Endothelial cell of umbilical vein (primary cell): Measurements from ENCODE around the gene SYT14. TPM values are rescaled to one million over a fixed set of nuclear protein-coding genes. Genes with fewer than 3 reads are reported as not detected.

Experiments used
- BruUV-seq: library from RNA; stranded (reverse); fragments of 400-500 nt; replicated peaks from 2 replicates; lab custom pipeline; 2021; lab: Mats Ljungman, UMichigan
- CTCF ChIA-PET: fragments of 300-600, 350-600 bp; sonication (Branson Sonifier 250); formaldehyde crosslinking; loops from one replicate; lab custom pipeline; 2021; ENCODE audit warnings: antibody characterized with exemption, inconsistent platforms; lab: Charles Lee
- POLR2A ChIA-PET: fragments of 300-600, 350-600 bp; sonication (Branson Sonifier 250); formaldehyde crosslinking; loops from one replicate; lab custom pipeline; 2021; ENCODE audit warnings: antibody characterized with exemption, inconsistent platforms; lab: Charles Lee
- DNase-seq: peaks from one replicate; pipeline ENCODE4 v3.0.0-alpha.2; 2011; ENCODE audit warnings: low read depth, low spot score
- FAIRE-seq: peaks from 2 replicates; lab custom pipeline; 2011; peaks lifted over from hg19 to GRCh38; lab: Jason Lieb, UNC
- H2AFZ ChIP-seq: 2 replicates; pipeline ENCODE4 v1.6.0; 2012; ENCODE audit warnings: low read depth, low read length, control low read depth, inconsistent platforms
- H3K27ac ChIP-seq: 2 replicates; pipeline ENCODE4 v1.5.1; 2011; ENCODE audit warnings: low read depth, mild to moderate bottlenecking, control low read depth, low read length, moderate library complexity; ENCODE audit not compliant: insufficient read depth
- H3K27me3 ChIP-seq, 2 experiments: 2 replicates each; pipeline versions ENCODE4 v1.6.0 to v1.6.1; 2011; ENCODE audit warnings: low read length in 2 of 2, mixed read lengths in 1 of 2; ENCODE audit not compliant: control insufficient read depth in 2 of 2, insufficient read depth in 2 of 2
- H3K36me3 ChIP-seq, 2 experiments: 2 replicates in 1 of 2; 3 replicates in 1 of 2; pipeline ENCODE4 v1.5.1; 2011; ENCODE audit warnings: low read length in 2 of 2, mild to moderate bottlenecking in 1 of 2, moderate library complexity in 1 of 2; ENCODE audit not compliant: control insufficient read depth in 2 of 2, insufficient read depth in 2 of 2; ENCODE audit errors: extremely low read depth in 1 of 2
- H3K4me1 ChIP-seq: 3 replicates; pipeline ENCODE4 v1.5.1; 2011; ENCODE audit warnings: mild to moderate bottlenecking, low read length; ENCODE audit not compliant: control insufficient read depth, insufficient read depth; ENCODE audit errors: extremely low read depth
- H3K4me2 ChIP-seq: 2 replicates; pipeline ENCODE4 v1.6.1; 2011; ENCODE audit warnings: low read length, control low read depth, mixed read lengths; ENCODE audit not compliant: insufficient read depth
- H3K4me3 ChIP-seq, 3 experiments: fragments of 200-600 bp in 1 of 3; sonication (generic), shearing (Covaris generic) in 1 of 3; replicated peaks in 1 of 3; 2 replicates each; pipeline ENCODE4 v1.5.1; 2011 to 2016; ENCODE audit warnings: control low read depth in 3 of 3, low read length in 3 of 3, mild to moderate bottlenecking in 2 of 3, inconsistent platforms in 1 of 3, low read depth in 1 of 3, moderate library complexity in 1 of 3; ENCODE audit not compliant: insufficient read depth in 1 of 3
- H3K79me2 ChIP-seq: 2 replicates; pipeline ENCODE4 v1.6.0; 2012; ENCODE audit warnings: low read length, inconsistent platforms; ENCODE audit not compliant: control insufficient read depth, insufficient read depth
- H3K9ac ChIP-seq: replicated peaks from 2 replicates; pipeline ENCODE3; 2011; ENCODE audit warnings: low read length, control low read depth; ENCODE audit not compliant: insufficient read depth; ENCODE audit errors: extremely low read depth
- H3K9me1 ChIP-seq: replicated peaks from 3 replicates; pipeline ENCODE4 v1.6.0; 2011; ENCODE audit warnings: mild to moderate bottlenecking, low read length; ENCODE audit not compliant: control insufficient read depth, insufficient read depth; ENCODE audit errors: extremely low read depth
- H3K9me3 ChIP-seq: replicated peaks from 2 replicates; pipeline ENCODE4 v1.5.1; 2012; ENCODE audit warnings: low read length, inconsistent platforms; ENCODE audit not compliant: control insufficient read depth, insufficient read depth
- H4K20me1 ChIP-seq: replicated peaks from 2 replicates; pipeline ENCODE3; 2011; ENCODE audit warnings: mild to moderate bottlenecking, low read length; ENCODE audit not compliant: control insufficient read depth, insufficient read depth; ENCODE audit errors: extremely low read depth
- CTCF ChIP-seq, 2 donors: IDR thresholded peaks; 1 replicate in 1 of 2; 2 replicates in 1 of 2; pipeline ENCODE4 v1.5.1; 2011; ENCODE audit warnings: low read length in 2 of 2, mild to moderate bottlenecking in 2 of 2, moderate library complexity in 2 of 2, control low read depth in 1 of 2, inconsistent platforms in 1 of 2, low read depth in 1 of 2; ENCODE audit not compliant: insufficient read depth in 1 of 2; ENCODE audit errors: extremely low read depth in 1 of 2
- EZH2 ChIP-seq: IDR thresholded peaks from 2 replicates; pipeline ENCODE4 v1.6.1; 2012; ENCODE audit warnings: borderline replicate concordance, low read depth, mild to moderate bottlenecking, moderate library complexity, low read length, inconsistent platforms; ENCODE audit not compliant: severe bottlenecking
- FOS ChIP-seq: IDR thresholded peaks from 2 replicates; pipeline ENCODE4 v1.6.1; 2011; ENCODE audit warnings: mild to moderate bottlenecking, low read length, moderate library complexity, borderline replicate concordance; ENCODE audit not compliant: insufficient read depth
- GATA2 ChIP-seq: IDR thresholded peaks from 2 replicates; pipeline ENCODE4 v1.7.0; 2011; ENCODE audit warnings: low read depth, mild to moderate bottlenecking, moderate library complexity, mixed read lengths, low read length; ENCODE audit not compliant: insufficient read length, insufficient read depth
- JUN ChIP-seq: IDR thresholded peaks from 2 replicates; pipeline ENCODE4 v1.6.1; 2011; ENCODE audit warnings: borderline replicate concordance, low read depth; ENCODE audit not compliant: insufficient read length, insufficient read depth
- MAX ChIP-seq: IDR thresholded peaks from 2 replicates; pipeline ENCODE4 v1.6.1; 2011; ENCODE audit not compliant: insufficient read depth, insufficient read length
- MYC ChIP-seq: IDR thresholded peaks from one replicate; pipeline ENCODE4 v1.6.1; 2011; ENCODE audit warnings: mild to moderate bottlenecking, low read depth, low read length
- POLR2A ChIP-seq: IDR thresholded peaks from 2 replicates; pipeline ENCODE4 v1.6.1; 2012; ENCODE audit warnings: low read depth, mild to moderate bottlenecking, control low read depth, low read length
- POLR2AphosphoS5 ChIP-seq: IDR thresholded peaks from 2 replicates; pipeline ENCODE4 v1.6.1; 2012; ENCODE audit warnings: low read depth, mild to moderate bottlenecking, control low read depth, low read length, moderate library complexity; ENCODE audit not compliant: insufficient read depth
- dilution Hi-C: fragments of 300-500 bp; cut with MboI; formaldehyde crosslinking; loops from one replicate; pipeline ENCODE4 v1.15.0; 2019; ENCODE audit warnings: low sequenced_read_pairs; ENCODE audit not compliant: extremely low pct_ligation_motif_present
- intact Hi-C: fragments of 100-400 bp; cut with micrococcal nuclease; formaldehyde crosslinking; loops from one replicate; pipeline ENCODE4 v1.10.0; 2022
- polyA plus RNA-seq, 4 experiments: library from polyadenylated mRNA; depleted of rRNA in 3 of 4; stranded (reverse) in 3 of 4; unstranded in 1 of 4; fragments of >200 nt; gene quantifications; 2 replicates each; pipeline versions ENCODE4 v1.2.1 to v1.2.3, GENCODE V29; 2011 to 2012; ENCODE audit warnings: missing spikeins in 1 of 4
- total RNA-seq: library from RNA; stranded (reverse); gene quantifications from 2 replicates; pipeline ENCODE4 v1.2.3, GENCODE V29; 2021

Gene SYT14
- total and polyA plus RNA-seq, 2 donors (not counting 3 experiments of a cell fraction or from before 2014, with no cell fraction given) = 0.08 to 0.18 TPM

GRCh38 chr1:210218047-210218446 is 280.0 kb downstream of the SYT14 start:
- H3K9me3 ChIP-seq = no peaks in the 10 kb centered on the region
- no peaks in the 10 kb centered on the region for H3K9me1 ChIP-seq
- no peak overlapping the region for H3K27ac ChIP-seq
- DNase-seq (no peak), FAIRE-seq (no peak)
- no TSS peak for BruUV-seq
- H3K9ac ChIP-seq = no peak overlapping the region
- ChIA-PET POLR2A (no interaction called here), CTCF (no interaction called here)
- H3K36me3 ChIP-seq = no peaks in the 10 kb centered on the region
- TF ChIP-seq JUN (no peak), CTCF (IDR thresholded peaks at IDR 0.05; ENCODE audit: extremely low read depth in 1 of 2, insufficient read depth in 1 of 2, low read depth in 1 of 2, low read length in 2 of 2) (no peak), GATA2 (no peak), POLR2A (no peak), MAX (no peak), FOS (no peak), MYC (no peak), EZH2 (no peak), POLR2AphosphoS5 (no peak)
- no peak overlapping the region for H3K4me2 ChIP-seq
- H3K79me2 ChIP-seq = no peaks in the 10 kb centered on the region
- H3K4me3 ChIP-seq = no peak overlapping the region
- peaks cover 3 to 15% of the 10 kb centered on the region in 2 experiments for H3K27me3 ChIP-seq
- H3K4me1 ChIP-seq = no peaks in the 10 kb centered on the region
- dilution Hi-C loops (no loop called here), intact Hi-C loops (no loop called here)
- no peak overlapping the region for H2AFZ ChIP-seq
- H4K20me1 ChIP-seq = no peaks in the 10 kb centered on the region

Other genes with a start within 250 kb of the SYT14 start
- not detected in 2 replicates for gene HSD11B1, start 233.4 kb upstream of the SYT14 start, total RNA-seq
- gene HSD11B1, start 233.4 kb upstream of the SYT14 start, polyA plus RNA-seq = not detected in 2 replicates
- gene TRAF3IP3, start 182.2 kb upstream of the SYT14 start, total RNA-seq = not detected in 2 replicates
- not detected in 2 replicates for gene TRAF3IP3, start 182.2 kb upstream of the SYT14 start, polyA plus RNA-seq
- gene C1orf74, start 153.7 kb upstream of the SYT14 start, total RNA-seq = 2.3 and 3.0 TPM in 2 replicates
- 2.4 TPM in 2 replicates for gene C1orf74, start 153.7 kb upstream of the SYT14 start, polyA plus RNA-seq
- 22.1 and 42.0 TPM in 2 replicates for gene IRF6, start 132.1 kb upstream of the SYT14 start, total RNA-seq
- gene IRF6, start 132.1 kb upstream of the SYT14 start, polyA plus RNA-seq = 55.8 and 65.0 TPM in 2 replicates
- gene UTP25, start 110.2 kb upstream of the SYT14 start, total RNA-seq = 10.5 and 11.7 TPM in 2 replicates
- gene UTP25, start 110.2 kb upstream of the SYT14 start, polyA plus RNA-seq = 5.9 and 6.6 TPM in 2 replicates